Right atrium auricular region (tissue), 2 donors: ENCODE data around the gene ABHD11. TPM values are rescaled to one million over a fixed set of nuclear protein-coding genes. Genes with fewer than 3 reads are reported as not detected.

ENCODE experiments used
- DNase-seq: peaks from one replicate; pipeline ENCODE4 v3.0.0-alpha.2; 2019; ENCODE audit warnings: low spot score
- H3K27ac ChIP-seq, 2 donors: fragments of 200-600 bp; sonication (generic); 1 replicate in 1 of 2; 2 replicates in 1 of 2; pipeline ENCODE4 v1.5.1; 2016 to 2019
- H3K27me3 ChIP-seq, 2 donors: fragments of 200-600 bp; sonication (generic); one replicate each; pipeline versions ENCODE4 v1.5.1 to v1.6.0; 2017 to 2019
- H3K36me3 ChIP-seq: fragments of 200-600 bp; sonication (generic); one replicate; pipeline ENCODE4 v1.5.1; 2016
- H3K4me1 ChIP-seq, 2 donors: fragments of 200-600 bp; sonication (generic); one replicate each; pipeline versions ENCODE4 v1.5.1 to v1.6.0; 2017 to 2019
- H3K4me3 ChIP-seq, 2 donors: fragments of 200-600 bp; sonication (generic); 1 replicate in 1 of 2; 2 replicates in 1 of 2; pipeline ENCODE4 v1.5.1; 2017 to 2019; ENCODE audit warnings: mild to moderate bottlenecking in 1 of 2, moderate library complexity in 1 of 2
- H3K9me3 ChIP-seq, 2 donors: fragments of 200-600 bp; sonication (generic); one replicate each; pipeline ENCODE4 v1.5.1; 2019
- CTCF ChIP-seq, 2 donors: fragments of 200-600 bp; sonication (generic); IDR thresholded peaks; one replicate each; pipeline ENCODE4 v1.5.1; 2019; ENCODE audit warnings: antibody characterized with exemption in 2 of 2
- total RNA-seq, 2 donors: library from RNA; depleted of rRNA; stranded (reverse); fragments of >200 nt; gene quantifications; one replicate each; pipeline ENCODE4 v1.1.0, GENCODE V29; 2016

ABHD11 gene
- total RNA-seq, 2 donors from 2014 or later = 15.5 to 31.5 TPM

GRCh38 chr7:73702665-73703064, 35.9 kb downstream of the ABHD11 start:
- TF ChIP-seq CTCF (IDR thresholded peaks at IDR 0.05) = no peak
- Histone ChIP-seq H3K9me3 (no peaks in the 10 kb centered on the region), H3K27me3 (no peaks in the 10 kb centered on the region), H3K4me3 (no peak overlapping the region), H3K36me3 (peaks cover 2% of the 10 kb centered on the region), H3K27ac (no peak overlapping the region), H3K4me1 (peaks cover 0 to 9% of the 10 kb centered on the region in 2 donors)
- DNase-seq = no peak

- Histone ChIP-seq H3K36me3 (peaks cover 7% of the 10 kb centered on the region), H3K27me3 (no peaks in the 10 kb centered on the region), H3K27ac (no peak overlapping the region), H3K4me1 (peaks cover 0 to 9% of the 10 kb centered on the region in 2 donors), H3K9me3 (no peaks in the 10 kb centered on the region), H3K4me3 (no peak overlapping the region)
- no peak for DNase-seq
- no peak for TF ChIP-seq CTCF (IDR thresholded peaks at IDR 0.05)
Measured at GRCh38 chr7:73702226-73702625, 36.4 kb downstream of the ABHD11 start.

GRCh38 chr7:73701357-73701995, 37.1 kb downstream of the ABHD11 start:
- peak; percentile 17 to 44 for TF ChIP-seq CTCF (IDR thresholded peaks at IDR 0.05)
- DNase-seq = no peak
- H3K4me1 ChIP-seq = peaks cover 0 to 9% of the 10 kb centered on the region in 2 donors
- H3K27me3 ChIP-seq = no peaks in the 10 kb centered on the region
- H3K4me3 ChIP-seq = no peak overlapping the region
- no peaks in the 10 kb centered on the region for H3K9me3 ChIP-seq
- no peak overlapping the region for H3K27ac ChIP-seq
- H3K36me3 ChIP-seq = peaks cover 11% of the 10 kb centered on the region

GRCh38 chr7:73700581-73701134, 37.9 kb downstream of the ABHD11 start:
- no peak for TF ChIP-seq CTCF (IDR thresholded peaks at IDR 0.05)
- no peaks in the 10 kb centered on the region for H3K27me3 ChIP-seq
- H3K36me3 ChIP-seq = peaks cover 18% of the 10 kb centered on the region
- no peak overlapping the region for H3K27ac ChIP-seq
- DNase-seq = no peak
- H3K4me3 ChIP-seq = no peak overlapping the region
- H3K4me1 ChIP-seq = peaks cover 0 to 9% of the 10 kb centered on the region in 2 donors
- no peaks in the 10 kb centered on the region for H3K9me3 ChIP-seq

DNA sequence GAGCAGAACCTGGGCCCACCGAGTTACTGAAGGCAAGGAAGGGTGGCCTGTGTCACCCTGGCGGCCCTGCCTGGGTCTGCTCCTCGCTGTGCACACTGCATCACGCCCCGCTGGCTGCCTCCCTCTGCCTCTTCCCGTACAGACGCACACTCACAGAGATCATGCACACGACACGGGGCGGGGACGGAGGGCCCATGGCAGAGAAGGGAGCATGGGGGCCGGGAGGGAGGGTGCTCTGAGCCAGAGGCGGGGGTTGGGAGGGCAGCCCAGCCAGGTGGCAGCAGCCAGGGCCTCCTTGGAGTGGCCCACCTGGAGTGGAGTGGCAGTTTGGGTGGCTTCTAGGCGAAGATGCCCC, 38.6 kb downstream of the ABHD11 start:
- H3K36me3 ChIP-seq = peaks cover 18% of the 10 kb centered on the region
- no peak overlapping the region for H3K4me3 ChIP-seq
- no peak for DNase-seq
- no peak for TF ChIP-seq CTCF (IDR thresholded peaks at IDR 0.05)
- no peak overlapping the region for H3K27ac ChIP-seq
- H3K9me3 ChIP-seq = no peaks in the 10 kb centered on the region
- no peaks in the 10 kb centered on the region for H3K27me3 ChIP-seq
- peaks cover 0 to 9% of the 10 kb centered on the region in 2 donors for H3K4me1 ChIP-seq
